SK-N-SH (cell line): ENCODE measurements around the gene TIMM21.

ENCODE experiments used
- FOXM1 ChIP-seq: IDR thresholded peaks from 2 replicates; pipeline ENCODE4 v1.4.0; 2012; ENCODE audit warnings: low read depth, mild to moderate bottlenecking
- MXI1 ChIP-seq: IDR thresholded peaks from 2 replicates; pipeline ENCODE4 v1.6.1; 2012; ENCODE audit warnings: mild to moderate bottlenecking, low read depth, low read length, improper control_type of control experiment
- POLR2AphosphoS5 ChIP-seq: IDR thresholded peaks from 2 replicates; pipeline ENCODE4 v1.6.1; 2012; ENCODE audit warnings: low read depth, low read length
- RFX5 ChIP-seq: IDR thresholded peaks from 2 replicates; pipeline ENCODE4 v1.6.1; 2012; ENCODE audit warnings: mild to moderate bottlenecking, improper control_type of control experiment, low read length
- SIN3A ChIP-seq: IDR thresholded peaks from 2 replicates; pipeline ENCODE4 v1.6.1; 2012; ENCODE audit warnings: low read depth, mild to moderate bottlenecking, low read length, moderate library complexity, borderline replicate concordance
- TAF1 ChIP-seq: IDR thresholded peaks from 2 replicates; pipeline ENCODE4 v1.6.1; 2012; ENCODE audit warnings: low read depth, mild to moderate bottlenecking, low read length, moderate library complexity, borderline replicate concordance
- USF1 ChIP-seq: IDR thresholded peaks from 2 replicates; pipeline ENCODE4 v1.4.0; 2012; ENCODE audit warnings: low read depth, borderline replicate concordance
- ZBTB33 ChIP-seq: IDR thresholded peaks from 2 replicates; pipeline ENCODE4 v1.4.0; 2012; ENCODE audit warnings: low read depth, borderline replicate concordance
- TF ChIP-seq, protein P1 (sequence below): fragments of 200-600 bp; sonication (generic); IDR thresholded peaks from 2 replicates; pipeline ENCODE4 v1.6.1; 2017; ENCODE audit warnings: antibody characterized with exemption, mild to moderate bottlenecking, moderate library complexity
- TF ChIP-seq, protein P2 (sequence below): IDR thresholded peaks from 2 replicates; pipeline ENCODE4; 2012

GRCh38 chr18:74124642-74125041, 23.7 kb upstream of the TIMM21 start:
- TF ChIP-seq MXI1, result no peak
- no peak for TF ChIP-seq RFX5
- TF ChIP-seq, protein P1, sequence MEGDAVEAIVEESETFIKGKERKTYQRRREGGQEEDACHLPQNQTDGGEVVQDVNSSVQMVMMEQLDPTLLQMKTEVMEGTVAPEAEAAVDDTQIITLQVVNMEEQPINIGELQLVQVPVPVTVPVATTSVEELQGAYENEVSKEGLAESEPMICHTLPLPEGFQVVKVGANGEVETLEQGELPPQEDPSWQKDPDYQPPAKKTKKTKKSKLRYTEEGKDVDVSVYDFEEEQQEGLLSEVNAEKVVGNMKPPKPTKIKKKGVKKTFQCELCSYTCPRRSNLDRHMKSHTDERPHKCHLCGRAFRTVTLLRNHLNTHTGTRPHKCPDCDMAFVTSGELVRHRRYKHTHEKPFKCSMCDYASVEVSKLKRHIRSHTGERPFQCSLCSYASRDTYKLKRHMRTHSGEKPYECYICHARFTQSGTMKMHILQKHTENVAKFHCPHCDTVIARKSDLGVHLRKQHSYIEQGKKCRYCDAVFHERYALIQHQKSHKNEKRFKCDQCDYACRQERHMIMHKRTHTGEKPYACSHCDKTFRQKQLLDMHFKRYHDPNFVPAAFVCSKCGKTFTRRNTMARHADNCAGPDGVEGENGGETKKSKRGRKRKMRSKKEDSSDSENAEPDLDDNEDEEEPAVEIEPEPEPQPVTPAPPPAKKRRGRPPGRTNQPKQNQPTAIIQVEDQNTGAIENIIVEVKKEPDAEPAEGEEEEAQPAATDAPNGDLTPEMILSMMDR, result no peak
- TF ChIP-seq SIN3A, result no peak
- TF ChIP-seq FOXM1, result no peak
- TF ChIP-seq USF1, result no peak
- TF ChIP-seq POLR2AphosphoS5, result no peak
- TF ChIP-seq TAF1, result no peak
- TF ChIP-seq, protein P2, sequence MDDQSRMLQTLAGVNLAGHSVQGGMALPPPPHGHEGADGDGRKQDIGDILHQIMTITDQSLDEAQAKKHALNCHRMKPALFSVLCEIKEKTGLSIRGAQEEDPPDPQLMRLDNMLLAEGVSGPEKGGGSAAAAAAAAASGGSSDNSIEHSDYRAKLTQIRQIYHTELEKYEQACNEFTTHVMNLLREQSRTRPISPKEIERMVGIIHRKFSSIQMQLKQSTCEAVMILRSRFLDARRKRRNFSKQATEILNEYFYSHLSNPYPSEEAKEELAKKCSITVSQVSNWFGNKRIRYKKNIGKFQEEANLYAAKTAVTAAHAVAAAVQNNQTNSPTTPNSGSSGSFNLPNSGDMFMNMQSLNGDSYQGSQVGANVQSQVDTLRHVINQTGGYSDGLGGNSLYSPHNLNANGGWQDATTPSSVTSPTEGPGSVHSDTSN, result no peak
- no peak for TF ChIP-seq ZBTB33
